Iris pigment epithelial cell (primary cell): ENCODE measurements around the gene SVIP.

Experiments
- DNase-seq: peaks from one replicate; pipeline ENCODE4 v3.0.0-alpha.2; 2011; ENCODE audit warnings: low read depth

Gene SVIP

GRCh38 chr11:22792497-22792896, 37.1 kb downstream of the SVIP start:
- DNase-seq: peak; percentile 40

DNA sequence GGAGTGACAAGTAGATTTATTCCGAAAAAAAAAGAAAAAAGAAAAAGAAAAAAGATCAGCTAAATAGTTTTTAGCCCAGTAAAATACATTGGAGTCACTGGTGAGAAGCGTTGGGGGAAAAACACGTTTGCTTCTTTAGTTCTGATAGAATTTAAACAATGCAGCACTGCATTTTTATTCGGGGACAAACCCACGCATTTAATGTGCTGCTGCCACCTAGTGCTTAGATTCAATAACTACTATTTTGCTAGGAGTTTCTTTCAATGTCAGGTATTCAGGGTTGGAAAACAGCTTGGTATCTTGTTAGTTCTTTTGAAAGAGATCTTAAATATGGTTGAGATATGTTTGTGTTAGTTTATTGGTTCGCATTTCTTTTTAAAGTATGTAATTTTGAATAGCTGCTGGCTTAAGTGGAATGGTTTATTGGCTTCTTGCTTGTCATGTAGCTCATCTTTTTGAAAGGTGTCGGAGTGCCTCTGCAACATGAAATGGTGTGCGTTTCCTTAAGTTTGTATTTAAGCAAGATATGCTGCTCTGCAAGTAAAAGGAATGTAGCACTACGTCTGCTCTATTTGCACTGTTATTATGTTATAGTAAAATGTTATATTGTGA, 41.9 kb downstream of the SVIP start:
- peak; percentile 33 for DNase-seq

DNA sequence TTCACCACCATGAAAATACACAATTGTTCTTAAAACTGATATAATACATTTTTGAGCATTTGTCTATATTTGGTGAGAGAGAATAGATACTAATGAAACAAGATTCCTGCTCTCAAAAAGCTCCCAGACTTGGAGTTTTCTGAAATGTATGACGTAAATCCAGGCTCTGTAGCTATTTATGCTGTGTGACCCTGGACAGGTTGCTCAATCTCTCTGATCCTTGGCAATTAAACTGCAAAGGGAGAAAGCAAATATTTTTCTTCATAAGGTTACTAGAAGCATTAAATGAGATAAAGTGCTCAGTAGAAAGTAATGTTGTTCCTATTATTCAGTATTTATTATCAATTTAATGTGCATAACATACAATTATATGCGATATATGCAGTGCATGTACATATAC, 42.5 kb downstream of the SVIP start:
- DNase-seq: no peak

DNA sequence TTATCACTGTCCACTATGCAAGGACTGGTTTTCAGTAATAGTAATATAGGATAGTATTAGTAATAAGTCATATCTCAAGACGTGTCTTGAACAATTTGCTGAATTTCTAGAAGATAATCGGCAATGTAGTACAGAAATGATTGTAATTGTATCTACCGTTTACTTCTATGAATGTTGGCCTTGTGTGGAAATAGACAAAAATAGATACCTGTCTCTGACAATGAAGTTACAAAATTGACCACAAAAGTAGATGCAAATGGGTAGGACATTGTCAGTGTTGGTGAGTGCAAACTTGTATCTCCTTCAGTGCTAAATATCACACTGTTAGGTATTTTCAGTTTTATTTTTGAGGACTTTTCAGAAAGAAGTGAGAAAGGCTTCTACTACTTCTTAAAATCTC, 43.1 kb downstream of the SVIP start:
- no peak for DNase-seq

GRCh38 chr11:22785251-22785650, 44.4 kb downstream of the SVIP start:
- DNase-seq: peak; percentile 22

- DNase-seq: no peak
Measured at GRCh38 chr11:22780952-22781593, 48.5 kb downstream of the SVIP start.

- DNase-seq: no peak
Measured at GRCh38 chr11:22779850-22780249, 49.8 kb downstream of the SVIP start.

DNA sequence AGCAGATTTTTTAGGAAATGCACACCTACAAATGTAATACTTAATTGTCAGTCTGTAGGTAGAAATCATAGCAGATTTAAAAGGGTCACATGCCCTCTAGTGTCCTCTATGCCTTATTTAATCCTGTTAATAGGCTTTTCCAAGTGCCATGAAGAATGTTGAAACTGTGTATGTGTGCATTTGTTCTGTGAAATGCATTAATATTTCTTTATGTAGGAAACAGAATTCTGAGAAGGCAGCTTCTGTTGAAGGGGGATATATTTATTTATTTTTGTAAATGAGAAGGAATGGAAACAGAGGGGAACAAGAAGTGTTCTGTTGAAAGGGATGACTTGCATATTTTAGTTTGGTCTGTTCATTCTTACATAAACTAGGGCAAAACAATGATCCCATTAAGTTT, 51.0 kb downstream of the SVIP start:
- DNase-seq: no peak

GRCh38 chr11:22775248-22775647, 54.4 kb downstream of the SVIP start:
- no peak for DNase-seq

- DNase-seq: no peak
Measured at GRCh38 chr11:22774716-22775115, 54.9 kb downstream of the SVIP start.

DNA sequence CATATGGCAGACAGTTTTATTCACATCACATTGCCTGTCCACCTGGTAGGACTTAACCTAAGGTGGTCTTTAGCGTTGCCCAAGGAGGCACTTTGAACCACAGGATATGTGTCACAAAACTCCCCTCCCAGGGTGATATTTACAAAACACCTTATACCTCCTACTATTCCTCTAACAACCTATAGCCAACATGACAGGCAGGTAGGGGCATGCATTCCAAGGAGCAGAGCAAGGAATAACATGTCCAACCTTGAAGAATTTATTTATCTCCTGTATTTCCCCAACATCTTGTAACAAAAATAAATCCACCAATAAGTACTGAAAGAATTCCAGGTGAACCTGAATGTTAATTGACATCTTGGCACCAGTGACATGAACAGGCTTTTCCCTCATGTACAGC, 60.5 kb downstream of the SVIP start:
- no peak for DNase-seq
